ENCODE results near the gene NDRG3.

DNA sequence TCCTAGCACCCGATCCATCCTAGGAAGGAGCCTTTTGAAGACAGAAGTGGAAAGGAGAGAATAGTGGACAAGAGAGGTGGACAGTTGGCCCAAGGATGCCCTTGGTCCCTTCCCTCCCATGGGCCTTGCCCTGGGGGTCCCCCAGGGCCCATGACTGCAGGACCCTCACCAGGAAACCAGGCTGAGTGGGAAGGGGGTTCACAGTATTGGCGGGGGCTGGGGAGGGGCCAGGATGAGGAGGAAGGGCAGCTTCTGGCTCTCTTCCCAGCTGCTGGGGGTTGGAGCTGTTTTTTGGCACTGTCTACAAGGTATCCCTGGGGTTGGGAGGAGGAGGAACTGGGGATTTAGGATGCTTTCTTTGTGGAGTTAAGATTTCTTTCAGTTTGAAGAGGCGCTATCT is 31.7 kb upstream of the NDRG3 start:
- TF ChIP-seq EP300 (IDR thresholded peaks at IDR 0.05): no peak
- TF ChIP-seq, protein P1, sequence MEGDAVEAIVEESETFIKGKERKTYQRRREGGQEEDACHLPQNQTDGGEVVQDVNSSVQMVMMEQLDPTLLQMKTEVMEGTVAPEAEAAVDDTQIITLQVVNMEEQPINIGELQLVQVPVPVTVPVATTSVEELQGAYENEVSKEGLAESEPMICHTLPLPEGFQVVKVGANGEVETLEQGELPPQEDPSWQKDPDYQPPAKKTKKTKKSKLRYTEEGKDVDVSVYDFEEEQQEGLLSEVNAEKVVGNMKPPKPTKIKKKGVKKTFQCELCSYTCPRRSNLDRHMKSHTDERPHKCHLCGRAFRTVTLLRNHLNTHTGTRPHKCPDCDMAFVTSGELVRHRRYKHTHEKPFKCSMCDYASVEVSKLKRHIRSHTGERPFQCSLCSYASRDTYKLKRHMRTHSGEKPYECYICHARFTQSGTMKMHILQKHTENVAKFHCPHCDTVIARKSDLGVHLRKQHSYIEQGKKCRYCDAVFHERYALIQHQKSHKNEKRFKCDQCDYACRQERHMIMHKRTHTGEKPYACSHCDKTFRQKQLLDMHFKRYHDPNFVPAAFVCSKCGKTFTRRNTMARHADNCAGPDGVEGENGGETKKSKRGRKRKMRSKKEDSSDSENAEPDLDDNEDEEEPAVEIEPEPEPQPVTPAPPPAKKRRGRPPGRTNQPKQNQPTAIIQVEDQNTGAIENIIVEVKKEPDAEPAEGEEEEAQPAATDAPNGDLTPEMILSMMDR (IDR thresholded peaks at IDR 0.05): no peak
- no peak for TF ChIP-seq POLR2A (IDR thresholded peaks at IDR 0.05)
- TF ChIP-seq POLR2AphosphoS5 (IDR thresholded peaks at IDR 0.05): no peak
